ENCODE measurements around the gene LAMP1.

DNA sequence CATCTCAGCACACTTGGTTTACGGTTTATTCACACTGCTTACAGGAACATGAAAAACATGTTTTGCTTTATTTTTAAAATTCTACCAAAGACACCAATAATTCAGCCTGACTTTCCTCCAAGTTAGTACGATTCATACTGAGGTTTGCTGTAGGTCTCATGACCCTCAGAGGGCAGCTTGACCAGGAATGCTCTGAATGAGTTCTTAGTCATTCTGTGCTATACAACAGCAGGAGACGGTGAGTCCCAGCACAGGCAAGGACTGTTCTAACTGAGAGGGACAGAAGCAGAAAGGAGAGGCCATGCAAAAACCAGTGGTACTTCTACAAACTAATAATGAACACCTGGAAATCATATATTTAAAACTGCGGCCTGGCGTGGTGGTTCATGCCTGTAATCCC lies 60.5 kb downstream of the LAMP1 start:
- TF ChIP-seq ZC3H10 (CRISPR knock-in tag; IDR thresholded peaks at IDR 0.05) (no peak), ESRRG (CRISPR knock-in tag; IDR thresholded peaks at IDR 0.05) (no peak), RARB (CRISPR knock-in tag; IDR thresholded peaks at IDR 0.05) (no peak), ARNTL (CRISPR knock-in tag; IDR thresholded peaks at IDR 0.05; ENCODE audit: borderline replicate concordance, low read depth) (no peak), BACH2 (CRISPR knock-in tag; IDR thresholded peaks at IDR 0.05; ENCODE audit: borderline replicate concordance) (no peak), OSR1 (CRISPR knock-in tag; IDR thresholded peaks at IDR 0.05) (no peak), ZNF565 (CRISPR knock-in tag; conservative IDR thresholded peaks at IDR 0.05; ENCODE audit: low read depth) (no peak), TCF4 (CRISPR knock-in tag; IDR thresholded peaks at IDR 0.05; ENCODE audit: borderline replicate concordance) (no peak), ZFP30 (CRISPR knock-in tag; IDR thresholded peaks at IDR 0.05) (no peak), ZNF70 (CRISPR knock-in tag; IDR thresholded peaks at IDR 0.05) (no peak)
- TF ChIP-seq, protein P1, sequence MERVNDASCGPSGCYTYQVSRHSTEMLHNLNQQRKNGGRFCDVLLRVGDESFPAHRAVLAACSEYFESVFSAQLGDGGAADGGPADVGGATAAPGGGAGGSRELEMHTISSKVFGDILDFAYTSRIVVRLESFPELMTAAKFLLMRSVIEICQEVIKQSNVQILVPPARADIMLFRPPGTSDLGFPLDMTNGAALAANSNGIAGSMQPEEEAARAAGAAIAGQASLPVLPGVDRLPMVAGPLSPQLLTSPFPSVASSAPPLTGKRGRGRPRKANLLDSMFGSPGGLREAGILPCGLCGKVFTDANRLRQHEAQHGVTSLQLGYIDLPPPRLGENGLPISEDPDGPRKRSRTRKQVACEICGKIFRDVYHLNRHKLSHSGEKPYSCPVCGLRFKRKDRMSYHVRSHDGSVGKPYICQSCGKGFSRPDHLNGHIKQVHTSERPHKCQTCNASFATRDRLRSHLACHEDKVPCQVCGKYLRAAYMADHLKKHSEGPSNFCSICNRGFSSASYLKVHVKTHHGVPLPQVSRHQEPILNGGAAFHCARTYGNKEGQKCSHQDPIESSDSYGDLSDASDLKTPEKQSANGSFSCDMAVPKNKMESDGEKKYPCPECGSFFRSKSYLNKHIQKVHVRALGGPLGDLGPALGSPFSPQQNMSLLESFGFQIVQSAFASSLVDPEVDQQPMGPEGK (CRISPR knock-in tag; IDR thresholded peaks at IDR 0.05; ENCODE audit: borderline replicate concordance), result no peak
- TF ChIP-seq, protein P2, sequence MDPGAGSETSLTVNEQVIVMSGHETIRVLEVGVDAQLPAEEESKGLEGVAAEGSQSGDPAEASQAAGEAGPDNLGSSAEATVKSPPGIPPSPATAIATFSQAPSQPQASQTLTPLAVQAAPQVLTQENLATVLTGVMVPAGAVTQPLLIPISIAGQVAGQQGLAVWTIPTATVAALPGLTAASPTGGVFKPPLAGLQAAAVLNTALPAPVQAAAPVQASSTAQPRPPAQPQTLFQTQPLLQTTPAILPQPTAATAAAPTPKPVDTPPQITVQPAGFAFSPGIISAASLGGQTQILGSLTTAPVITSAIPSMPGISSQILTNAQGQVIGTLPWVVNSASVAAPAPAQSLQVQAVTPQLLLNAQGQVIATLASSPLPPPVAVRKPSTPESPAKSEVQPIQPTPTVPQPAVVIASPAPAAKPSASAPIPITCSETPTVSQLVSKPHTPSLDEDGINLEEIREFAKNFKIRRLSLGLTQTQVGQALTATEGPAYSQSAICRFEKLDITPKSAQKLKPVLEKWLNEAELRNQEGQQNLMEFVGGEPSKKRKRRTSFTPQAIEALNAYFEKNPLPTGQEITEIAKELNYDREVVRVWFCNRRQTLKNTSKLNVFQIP (CRISPR knock-in tag; IDR thresholded peaks at IDR 0.05; ENCODE audit: borderline replicate concordance, low read depth), result no peak

Data from SK-N-SH treated with all-trans-retinoic acid at 6 μM for 48 hours (cell line).